Stimulated activated CD4-positive, alpha-beta T cell treated with anti-CD3 and anti-CD28 coated beads, Interleukin-4, amount 100 ng/mL, for 1 hour (primary cell): Measurements from ENCODE around the gene RELB.

Experiments used
- DNase-seq: peaks from one replicate; pipeline ENCODE4 v3.0.0-alpha.2; 2020

Gene RELB

GRCh38 chr19:45061965-45062364, 60.7 kb downstream of the RELB start:
- DNase-seq = no peak

- no peak for DNase-seq
These were observed 62.9 kb downstream of the RELB start for GRCh38 chr19:45063851-45064801.

DNA sequence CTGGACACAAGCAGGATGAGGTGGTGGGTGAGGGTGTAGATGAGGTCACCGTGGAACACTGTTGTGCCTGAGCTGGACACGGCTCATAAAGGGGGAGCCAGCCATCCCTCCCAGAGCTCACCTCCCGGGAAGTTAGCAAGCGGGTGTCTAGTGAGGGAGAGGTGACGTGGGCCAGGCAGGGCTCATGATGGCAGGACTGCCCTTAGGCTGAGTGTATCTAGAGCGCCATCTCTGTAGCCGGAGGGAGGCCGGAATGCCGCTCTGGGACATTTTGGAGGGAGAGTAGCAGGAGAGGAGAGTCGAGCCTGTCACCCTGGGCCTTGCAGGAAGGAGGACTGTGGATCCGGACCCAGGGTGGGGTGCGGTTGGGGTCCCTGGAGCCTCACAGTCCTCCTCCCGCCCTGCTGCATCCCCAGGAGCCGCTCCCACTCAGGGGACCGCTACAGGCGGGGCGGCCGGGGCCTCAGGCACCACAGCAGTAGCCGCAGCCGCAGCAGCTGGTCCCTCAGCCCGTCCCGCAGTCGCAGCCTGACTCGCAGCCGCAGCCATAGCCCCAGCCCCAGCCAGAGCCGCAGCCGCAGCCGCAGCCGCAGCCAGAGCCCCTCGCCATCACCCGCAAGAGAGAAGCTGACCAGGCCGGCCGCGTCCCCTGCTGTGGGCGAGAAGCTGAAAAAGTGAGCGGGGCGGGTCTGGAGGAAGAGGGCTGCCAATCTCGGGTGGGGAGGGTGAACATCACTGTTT, 65.8 kb downstream of the RELB start:
- DNase-seq = no peak

DNA sequence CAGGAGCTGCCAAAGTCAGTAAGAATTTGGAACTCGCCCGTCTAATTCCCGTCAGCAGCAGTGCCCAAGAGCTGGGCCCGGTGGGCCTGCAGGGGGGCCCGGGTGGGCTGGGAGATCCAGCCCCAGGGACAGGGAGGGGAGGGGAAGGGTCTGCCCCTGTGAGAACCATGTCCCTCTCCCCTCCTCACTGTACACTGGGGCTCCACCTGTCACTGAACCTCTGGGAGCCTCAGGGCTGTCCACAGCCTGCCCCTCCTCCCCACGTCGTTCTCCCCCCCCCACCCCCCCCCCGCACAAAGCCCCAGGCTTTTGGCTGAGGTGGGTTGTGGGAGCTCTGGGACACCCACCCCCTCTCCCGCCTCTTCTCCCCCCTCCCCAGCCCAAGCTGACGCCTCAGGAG, 66.8 kb downstream of the RELB start:
- DNase-seq = no peak

DNA sequence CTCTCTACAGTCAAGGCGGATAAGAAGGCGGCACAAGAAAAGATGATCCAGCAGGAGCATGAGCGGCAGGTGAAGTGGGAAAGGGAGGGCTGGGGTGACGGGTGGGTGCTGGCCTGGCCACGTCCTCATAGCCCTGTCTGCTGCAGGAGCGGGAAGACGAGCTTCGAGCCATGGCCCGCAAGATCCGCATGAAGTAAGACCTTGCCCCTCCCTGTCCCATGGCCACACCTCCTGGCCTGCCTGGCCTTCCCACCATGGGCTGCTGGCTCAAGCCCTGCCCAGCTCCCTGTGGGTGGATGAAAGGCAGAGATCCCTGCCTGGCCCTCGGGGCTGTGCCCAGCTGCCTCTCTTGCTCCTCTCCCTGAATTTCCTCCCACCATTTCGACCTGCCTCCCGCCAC, 67.8 kb downstream of the RELB start:
- no peak for DNase-seq

GRCh38 chr19:45070214-45070613, 69.0 kb downstream of the RELB start:
- DNase-seq = no peak

DNA sequence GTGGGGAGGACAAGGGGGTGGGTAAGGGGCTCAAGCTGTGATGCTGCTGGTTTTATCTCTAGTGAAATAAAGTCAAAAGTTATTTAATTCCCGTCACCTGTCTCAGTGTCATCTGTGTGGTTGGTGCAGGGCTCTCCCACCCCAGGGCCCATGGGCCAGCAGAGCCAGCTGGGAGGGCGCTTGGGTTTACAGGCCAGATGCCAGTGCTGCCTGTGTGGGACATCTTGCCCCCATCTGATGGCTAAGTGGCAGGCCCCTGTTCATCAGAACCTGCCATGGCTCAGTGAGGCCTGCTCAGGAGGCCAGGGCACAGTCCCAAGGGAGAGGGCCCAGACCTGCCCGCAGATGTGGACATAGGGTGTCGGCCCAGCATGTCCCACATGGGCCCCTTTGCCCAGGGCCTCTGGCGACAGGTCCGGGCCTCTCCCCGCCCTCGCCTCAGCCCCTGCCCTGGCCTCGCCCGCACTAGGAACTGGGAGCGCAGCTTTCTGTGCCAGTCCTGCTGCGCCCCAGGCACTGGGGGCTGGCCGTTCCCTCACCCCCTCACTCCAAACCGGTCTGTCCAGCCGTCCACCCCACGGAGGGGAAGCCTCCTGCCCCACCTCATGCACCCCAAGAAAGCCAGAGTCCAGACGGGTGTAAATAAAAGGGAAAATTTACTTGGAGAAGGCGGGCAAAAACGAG, 69.7 kb downstream of the RELB start:
- DNase-seq = no peak

GRCh38 chr19:45071545-45071938, 70.3 kb downstream of the RELB start:
- no peak for DNase-seq

DNA sequence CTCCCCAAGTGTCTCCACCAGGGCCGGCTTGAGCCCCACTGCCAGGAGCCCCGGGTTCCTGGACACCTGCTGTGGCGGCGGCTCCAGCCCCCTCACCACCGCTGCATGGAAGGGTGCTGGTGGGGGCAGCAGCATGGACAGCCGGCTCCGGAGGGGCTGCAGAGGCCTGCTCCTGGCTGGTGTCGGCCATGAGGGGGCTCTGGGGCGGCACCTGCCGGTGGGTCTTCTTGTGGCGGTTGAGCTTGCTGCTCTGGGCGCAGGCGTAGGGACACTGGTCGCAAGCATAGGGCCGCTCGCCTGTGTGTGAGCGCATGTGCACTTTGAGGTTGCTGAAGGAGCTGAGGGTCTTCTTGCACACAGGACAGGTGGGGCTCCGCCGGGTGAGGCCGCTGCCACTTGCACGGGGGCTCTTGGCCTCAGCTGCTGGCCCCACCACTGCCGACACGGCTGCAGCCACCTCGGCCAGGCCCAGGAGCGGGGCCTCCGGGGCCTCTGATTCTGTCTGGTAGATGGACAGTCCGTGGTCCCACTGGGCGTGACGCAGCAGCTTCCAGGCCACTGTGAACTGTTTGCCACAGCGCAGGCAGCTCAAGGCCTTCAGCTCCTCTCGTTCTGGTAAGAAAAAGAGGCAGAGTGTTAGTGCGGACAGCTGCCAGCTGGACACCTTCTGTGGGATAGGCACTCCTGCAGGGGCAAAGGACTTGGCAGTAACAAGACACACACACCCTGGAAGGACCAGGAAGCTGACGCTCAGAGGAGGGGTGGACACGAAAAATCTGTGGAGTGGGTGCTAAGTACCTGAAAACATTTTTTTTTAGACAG, 70.9 kb downstream of the RELB start:
- DNase-seq = no peak

DNA sequence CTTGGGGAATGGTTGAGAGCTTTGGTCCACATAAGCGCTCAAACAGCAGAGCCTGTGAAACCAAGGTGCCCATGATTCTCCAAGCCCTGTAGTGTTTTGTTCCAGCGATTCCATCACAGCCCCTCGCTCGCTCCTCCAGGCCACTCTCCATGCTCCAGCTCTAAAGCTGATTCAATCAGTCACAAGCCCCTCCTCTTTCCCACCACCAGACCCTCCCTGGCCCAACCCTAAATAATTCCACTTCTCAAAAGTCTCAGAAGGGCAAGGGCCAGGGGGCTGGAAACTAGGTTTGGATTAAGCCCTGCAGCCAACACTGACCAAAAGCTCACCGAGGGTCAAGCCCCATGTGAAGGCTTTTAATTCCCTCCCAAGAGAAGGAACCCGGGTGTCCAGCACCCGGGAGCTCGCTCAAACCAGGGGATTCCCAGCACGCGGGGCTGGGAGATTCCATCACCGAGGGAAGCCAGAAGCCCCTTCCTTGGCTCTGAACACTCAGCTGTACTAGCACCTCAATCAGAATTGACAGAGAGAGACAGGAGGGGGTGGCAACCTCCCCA, 73.6 kb downstream of the RELB start:
- no peak for DNase-seq

DNA sequence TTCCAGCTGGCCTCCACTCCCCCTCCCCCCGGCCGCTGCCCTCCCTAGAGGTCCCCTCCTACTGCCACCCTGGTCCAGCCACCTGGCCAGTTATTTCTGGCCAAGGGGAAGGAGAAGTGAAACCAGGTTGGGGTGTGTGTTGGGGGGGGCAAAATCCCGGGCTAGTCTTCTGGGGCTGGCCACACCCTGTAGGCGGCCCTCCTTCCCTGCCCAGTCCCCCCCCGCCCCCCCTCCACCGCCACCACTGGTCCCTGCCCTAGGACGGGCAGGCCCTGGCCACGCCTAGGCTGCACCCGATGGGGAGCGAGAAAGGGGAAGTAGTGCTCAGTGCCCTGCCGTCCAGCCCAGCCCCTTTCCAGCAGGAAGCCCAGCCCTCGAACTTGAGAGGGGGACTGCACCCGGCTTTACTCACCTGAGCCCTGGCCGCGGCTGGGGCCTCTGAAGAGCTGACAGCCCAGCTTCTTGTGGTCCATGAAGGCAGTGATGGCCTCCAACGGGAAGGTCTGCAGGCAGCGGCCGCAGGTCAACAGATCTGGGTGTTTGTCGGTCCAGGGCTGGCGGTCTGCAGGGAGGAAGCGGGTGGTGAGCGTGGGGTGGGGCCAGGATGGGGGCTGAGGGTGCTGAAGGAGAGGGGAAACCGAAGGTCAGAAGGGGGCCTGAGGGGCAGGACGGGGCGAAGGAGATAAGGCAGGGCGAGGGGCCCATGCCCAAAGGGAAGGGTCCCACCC, 74.2 kb downstream of the RELB start:
- peak; percentile 19 for DNase-seq

DNA sequence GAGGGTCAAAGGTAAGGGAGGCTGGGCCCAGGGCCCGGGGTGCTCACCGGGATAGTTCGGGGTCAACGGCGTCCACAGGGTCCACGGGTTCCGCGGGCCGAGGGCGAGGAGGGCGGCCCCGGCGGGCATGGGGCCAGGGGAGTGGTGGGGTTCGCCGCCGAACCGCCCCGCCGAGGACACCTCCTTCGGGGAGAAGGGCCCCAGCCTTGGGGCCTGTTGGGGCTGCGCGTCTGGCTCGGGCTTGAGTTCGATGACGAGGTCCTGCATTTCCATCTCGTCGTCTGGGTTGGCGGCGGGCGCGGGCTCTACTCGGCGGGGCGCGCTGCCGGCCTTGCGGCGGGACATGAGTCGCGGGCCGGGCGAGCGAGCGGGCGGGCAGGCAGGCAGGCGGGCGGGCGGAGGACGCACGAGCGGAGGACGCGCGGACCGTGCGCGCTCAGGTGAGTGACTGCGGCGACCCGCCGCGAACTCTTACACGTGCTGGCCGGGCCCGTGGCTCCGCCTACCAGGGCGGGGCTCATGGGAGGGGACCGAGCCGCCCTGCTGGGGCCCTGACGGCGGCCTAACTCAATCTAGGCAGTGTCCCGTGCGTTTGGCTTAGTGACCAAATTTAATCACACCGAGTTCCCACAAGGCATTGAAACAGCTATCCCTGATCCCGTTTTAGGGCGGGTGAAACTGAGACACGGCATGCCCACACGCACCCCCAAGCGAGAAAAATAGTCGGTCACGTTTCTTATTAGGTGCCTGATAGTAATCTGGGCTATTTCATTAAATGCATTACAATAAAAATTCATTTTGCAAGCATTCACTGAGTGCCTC, 75.0 kb downstream of the RELB start, which contains the start of gene ZNF296:
ZNF296 (minus strand) TSS at position 450 of the 822 bp plus-strand sequence; CDS start at position 345, 105 bp downstream.
- DNase-seq = peak; percentile 85

DNA sequence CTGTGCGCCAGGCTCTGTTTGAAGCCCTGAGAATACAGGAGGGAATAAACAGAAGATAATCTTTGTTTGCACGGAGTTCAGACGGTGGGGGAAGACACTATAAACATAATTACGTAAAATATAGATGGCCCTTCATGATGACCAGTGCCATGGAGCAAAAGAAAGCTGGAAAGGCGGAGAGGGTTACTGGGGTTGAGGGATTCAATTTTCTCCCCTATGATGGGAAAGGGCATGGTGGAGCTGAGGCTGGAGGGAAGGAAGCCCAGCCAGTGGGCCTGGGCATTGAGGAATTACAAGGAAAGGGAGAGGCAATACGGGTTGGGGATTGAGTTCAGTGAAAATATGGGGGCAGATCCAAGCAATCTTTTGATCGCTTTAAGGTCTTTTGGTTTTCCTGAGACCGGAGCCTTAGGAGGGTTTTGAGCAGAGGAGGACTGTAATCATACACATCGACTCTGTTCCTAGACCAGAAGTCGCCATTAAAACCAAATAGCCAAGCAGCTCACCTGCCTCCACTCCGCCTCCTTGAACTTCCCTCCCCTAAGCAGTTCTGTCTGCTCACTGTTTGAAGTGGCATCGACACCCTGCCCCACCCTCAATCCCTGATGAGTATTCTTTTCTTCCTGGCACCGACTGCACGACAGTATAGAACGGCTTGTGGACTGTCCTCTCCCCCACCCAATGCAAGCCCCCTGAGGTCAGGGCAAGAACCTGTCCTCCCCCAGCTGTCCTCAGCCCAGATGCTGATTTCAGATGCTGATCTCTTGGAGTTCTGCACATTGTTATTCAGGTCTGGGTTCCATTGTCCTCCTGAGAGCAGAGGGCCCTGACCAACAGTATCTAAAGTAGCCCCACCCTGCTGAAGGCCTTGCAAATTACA, 75.8 kb downstream of the RELB start:
- no peak for DNase-seq

DNA sequence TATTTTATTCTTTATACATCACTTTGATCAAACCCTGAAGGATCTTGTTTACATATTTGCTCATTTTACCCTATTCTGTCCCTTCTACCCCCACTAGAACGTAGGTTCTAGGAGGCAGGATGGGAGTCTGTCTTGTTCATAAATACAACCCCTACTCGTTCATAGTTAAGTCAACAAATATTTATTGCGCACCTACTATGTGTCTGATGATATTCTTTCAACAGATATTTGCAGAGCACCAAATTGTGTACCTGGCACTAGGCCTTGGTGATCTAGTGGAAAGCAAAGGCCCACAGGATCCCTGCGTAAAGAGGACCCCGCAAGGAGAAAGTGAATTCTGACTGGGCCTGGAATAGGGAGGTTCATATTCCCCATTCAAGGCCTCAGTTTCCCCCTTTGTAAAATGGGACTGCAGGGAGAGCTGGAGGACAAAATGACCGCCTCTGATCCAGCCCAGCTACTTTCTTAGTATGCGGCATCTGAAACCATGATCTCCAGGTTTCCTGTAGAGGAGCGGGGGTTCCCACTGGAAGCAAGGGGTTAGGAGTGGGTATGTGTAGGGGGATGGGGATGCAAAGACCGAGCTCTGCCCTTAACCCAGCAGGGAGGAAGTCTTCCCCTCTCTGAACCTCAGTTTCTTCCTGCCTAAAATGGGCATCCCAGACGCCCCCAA, 77.3 kb downstream of the RELB start:
- no peak for DNase-seq

DNA sequence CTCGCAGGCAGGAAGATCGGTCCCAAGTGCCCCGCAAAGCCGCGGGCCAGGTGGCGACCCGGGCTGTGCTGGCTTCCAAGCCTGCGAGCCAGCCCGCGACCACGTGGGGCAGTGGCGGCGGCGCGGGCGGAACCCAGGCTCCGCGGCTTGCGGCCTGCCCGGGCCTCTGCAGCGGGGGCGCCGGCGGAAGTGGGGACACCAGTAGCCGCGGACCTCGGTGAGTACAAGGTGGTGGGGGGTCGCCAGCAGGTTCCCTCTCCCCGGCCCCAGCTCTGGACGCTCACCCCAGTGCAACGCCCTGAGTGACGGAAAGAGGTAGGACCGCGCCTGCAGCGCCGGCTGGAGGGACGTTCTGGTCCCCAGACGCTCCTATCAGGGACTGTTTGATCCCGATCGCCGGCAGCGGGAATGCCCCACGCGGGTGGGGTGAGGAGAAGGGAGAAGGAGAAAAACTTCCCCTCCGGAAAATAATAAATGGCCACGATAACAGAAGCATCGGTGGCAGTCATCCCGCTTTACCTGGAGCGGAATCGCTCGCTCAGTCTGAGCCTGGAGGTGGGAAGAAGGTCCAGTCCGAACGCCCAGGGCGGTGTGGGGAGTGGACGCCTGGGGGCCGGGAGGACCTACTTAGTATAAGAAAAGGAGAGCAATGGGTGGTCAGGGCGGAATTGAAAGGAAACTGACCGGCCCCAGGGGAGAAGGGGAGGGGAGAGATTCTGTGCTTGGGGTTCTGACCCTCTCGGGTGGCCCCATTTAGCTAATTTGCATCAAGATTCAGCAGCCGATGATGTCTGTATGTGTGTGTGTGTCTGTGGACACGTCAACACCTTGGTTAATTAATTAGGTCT, 78.0 kb downstream of the RELB start, which contains the start of gene GEMIN7:
GEMIN7 (plus strand) TSS at position 198 of the 848 bp plus-strand sequence. CDS start 10,855 bp downstream, outside the sequence.
- DNase-seq = peak; percentile 84

DNA sequence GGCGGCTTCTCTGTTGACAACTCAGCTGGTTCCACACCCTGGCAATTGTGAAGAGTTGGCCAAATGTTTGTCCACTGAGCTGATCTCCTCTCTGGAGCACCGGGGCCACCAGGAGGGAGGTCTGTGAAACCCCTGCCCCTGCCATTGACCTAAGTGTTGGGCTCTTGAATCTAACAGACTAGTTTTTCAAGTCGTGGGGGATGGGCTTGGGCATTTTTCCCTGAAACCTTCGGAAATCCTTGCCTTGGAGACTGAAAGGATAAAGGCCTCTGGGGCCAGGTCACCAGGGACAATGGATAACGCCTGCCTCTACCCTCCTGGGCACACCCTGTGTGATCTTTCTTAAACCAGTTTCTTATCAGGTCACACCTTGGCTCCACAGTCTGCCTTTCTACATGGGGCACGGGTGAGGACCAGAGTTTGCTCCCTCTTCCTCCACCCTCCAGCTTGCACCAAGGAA, 78.7 kb downstream of the RELB start:
- no peak for DNase-seq

DNA sequence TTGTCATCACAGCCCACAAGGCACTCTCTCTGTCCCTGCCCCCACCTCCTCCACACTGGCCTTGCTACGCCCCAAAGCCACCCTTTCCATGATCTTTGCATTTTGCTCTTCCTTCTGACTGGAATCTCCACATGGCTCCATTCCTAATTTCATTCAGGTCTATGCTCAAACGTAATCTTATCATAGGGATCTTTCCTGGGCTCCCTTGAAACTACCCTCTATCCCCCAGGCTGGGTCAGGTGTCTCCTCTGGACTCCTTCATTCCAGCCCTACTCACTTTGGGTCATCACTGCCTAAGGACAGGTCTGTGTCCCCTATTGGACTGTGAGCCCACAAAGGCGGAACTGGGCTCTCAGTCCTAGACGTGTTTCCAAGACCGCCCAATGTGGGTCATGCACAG, 80.9 kb downstream of the RELB start:
- no peak for DNase-seq

GRCh38 chr19:45086480-45086879, 85.2 kb downstream of the RELB start:
- no peak for DNase-seq
